HepG2 (cell line): ENCODE results near the gene OTOG.

Experiments
- EZH2 ChIP-seq: conservative IDR thresholded peaks from 2 replicates; pipeline ENCODE4 v1.6.1; 2012; ENCODE audit warnings: mild to moderate bottlenecking, low read depth, low read length, moderate library complexity
- PLRG1 ChIP-seq: fragments of 450-650 bp; conservative IDR thresholded peaks from 2 replicates; pipeline ENCODE4 v1.6.1; 2016
- POLR2A ChIP-seq, 2 experiments: IDR thresholded peaks; 2 replicates each; pipeline ENCODE4 v1.6.1; 2011; ENCODE audit warnings: low read depth in 2 of 2, low read length in 2 of 2, mild to moderate bottlenecking in 1 of 2, moderate library complexity in 1 of 2; ENCODE audit not compliant: insufficient read depth in 1 of 2
- SP1 ChIP-seq, 2 experiments: fragments of 450-650 bp in 1 of 2; sonication (generic) in 1 of 2; formaldehyde crosslinking in 1 of 2; IDR thresholded peaks; 2 replicates each; pipeline versions ENCODE4 v1.4.0 to v1.6.1; 2016 to 2020; ENCODE audit warnings: missing genetic modification reagents in 1 of 2
- XBP1 ChIP-seq: sonication (generic); formaldehyde crosslinking; IDR thresholded peaks from 2 replicates; pipeline ENCODE4 v1.5.0; 2020; ENCODE audit warnings: missing genetic modification reagents
- ZNF331 ChIP-seq: sonication (generic); formaldehyde crosslinking; IDR thresholded peaks from 2 replicates; pipeline ENCODE4 v1.4.0; 2020; ENCODE audit warnings: missing genetic modification reagents
- ZNF576 ChIP-seq: sonication (generic); formaldehyde crosslinking; IDR thresholded peaks from 2 replicates; pipeline ENCODE4 v1.4.0; 2020; ENCODE audit warnings: mild to moderate bottlenecking, missing genetic modification reagents
- TF ChIP-seq, protein P1 (sequence below): sonication (generic); formaldehyde crosslinking; IDR thresholded peaks from 2 replicates; pipeline ENCODE4 v1.5.0; 2020; ENCODE audit warnings: mild to moderate bottlenecking, missing genetic modification reagents, moderate library complexity
- TF ChIP-seq, protein P2 (sequence below), 2 experiments: sonication (generic) in 1 of 2; formaldehyde crosslinking in 1 of 2; IDR thresholded peaks; 2 replicates each; pipeline versions ENCODE4 v1.5.1 to v1.6.1; 2011 to 2020; ENCODE audit warnings: borderline replicate concordance in 1 of 2, low read depth in 1 of 2, low read length in 1 of 2, mild to moderate bottlenecking in 1 of 2, missing genetic modification reagents in 1 of 2, moderate library complexity in 1 of 2

GRCh38 chr11:17691976-17692375, 144.9 kb downstream of the OTOG start:
- no peak for TF ChIP-seq POLR2A (IDR thresholded peaks at IDR 0.05; ENCODE audit: insufficient read depth in 1 of 2, low read depth in 2 of 2, low read length in 2 of 2)
- TF ChIP-seq SP1 (IDR thresholded peaks at IDR 0.05): no peak
- no peak for TF ChIP-seq SP1 (CRISPR knock-in tag; IDR thresholded peaks at IDR 0.05)
- TF ChIP-seq ZNF576 (CRISPR knock-in tag): no peak
- TF ChIP-seq, protein P1, sequence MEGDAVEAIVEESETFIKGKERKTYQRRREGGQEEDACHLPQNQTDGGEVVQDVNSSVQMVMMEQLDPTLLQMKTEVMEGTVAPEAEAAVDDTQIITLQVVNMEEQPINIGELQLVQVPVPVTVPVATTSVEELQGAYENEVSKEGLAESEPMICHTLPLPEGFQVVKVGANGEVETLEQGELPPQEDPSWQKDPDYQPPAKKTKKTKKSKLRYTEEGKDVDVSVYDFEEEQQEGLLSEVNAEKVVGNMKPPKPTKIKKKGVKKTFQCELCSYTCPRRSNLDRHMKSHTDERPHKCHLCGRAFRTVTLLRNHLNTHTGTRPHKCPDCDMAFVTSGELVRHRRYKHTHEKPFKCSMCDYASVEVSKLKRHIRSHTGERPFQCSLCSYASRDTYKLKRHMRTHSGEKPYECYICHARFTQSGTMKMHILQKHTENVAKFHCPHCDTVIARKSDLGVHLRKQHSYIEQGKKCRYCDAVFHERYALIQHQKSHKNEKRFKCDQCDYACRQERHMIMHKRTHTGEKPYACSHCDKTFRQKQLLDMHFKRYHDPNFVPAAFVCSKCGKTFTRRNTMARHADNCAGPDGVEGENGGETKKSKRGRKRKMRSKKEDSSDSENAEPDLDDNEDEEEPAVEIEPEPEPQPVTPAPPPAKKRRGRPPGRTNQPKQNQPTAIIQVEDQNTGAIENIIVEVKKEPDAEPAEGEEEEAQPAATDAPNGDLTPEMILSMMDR (CRISPR knock-in tag): no peak
- no peak for TF ChIP-seq XBP1 (CRISPR knock-in tag)
- TF ChIP-seq ZNF331 (CRISPR knock-in tag): no peak
- TF ChIP-seq, protein P2, sequence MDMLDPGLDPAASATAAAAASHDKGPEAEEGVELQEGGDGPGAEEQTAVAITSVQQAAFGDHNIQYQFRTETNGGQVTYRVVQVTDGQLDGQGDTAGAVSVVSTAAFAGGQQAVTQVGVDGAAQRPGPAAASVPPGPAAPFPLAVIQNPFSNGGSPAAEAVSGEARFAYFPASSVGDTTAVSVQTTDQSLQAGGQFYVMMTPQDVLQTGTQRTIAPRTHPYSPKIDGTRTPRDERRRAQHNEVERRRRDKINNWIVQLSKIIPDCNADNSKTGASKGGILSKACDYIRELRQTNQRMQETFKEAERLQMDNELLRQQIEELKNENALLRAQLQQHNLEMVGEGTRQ (IDR thresholded peaks at IDR 0.05; ENCODE audit: low read depth, low read length): no peak
- TF ChIP-seq, protein P2 (CRISPR knock-in tag; IDR thresholded peaks at IDR 0.05; ENCODE audit: borderline replicate concordance): no peak
- TF ChIP-seq PLRG1: no peak
- TF ChIP-seq EZH2: no peak
